Measurements from ENCODE around the gene MLLT10.

The MLLT10 gene

GRCh38 chr10:21744223-21744622, 210.2 kb downstream of the MLLT10 start:
- DNase-seq = no peak
- WGBS (ENCODE audit: extremely low coverage, insufficient coverage, low lambda C conversion rate) = no CpG with 5 or more reads among the region's 11 CpGs
- H2BK120ac ChIP-seq (ENCODE audit: low read depth, low read length) = no peak overlapping the region

GRCh38 chr10:21746118-21746517, 212.1 kb downstream of the MLLT10 start:
- Histone ChIP-seq H3K56ac (ENCODE audit: low read length) (peak overlapping the region; percentile 17), H3K4me1 (ENCODE audit: control insufficient read depth, low read depth, low read length) (peaks cover 8% of the 10 kb centered on the region), H4K5ac (ENCODE audit: low read length) (no peak overlapping the region), H2BK120ac (ENCODE audit: low read depth, low read length) (no peak overlapping the region), H4K8ac (ENCODE audit: low read depth, low read length) (no peak overlapping the region), H3K79me2 (ENCODE audit: control insufficient read depth, insufficient read depth, low read length) (no peaks in the 10 kb centered on the region), H3K4ac (ENCODE audit: low read depth, low read length) (no peak overlapping the region), H3K36me3 (ENCODE audit: control insufficient read depth, insufficient read depth, low read length) (peaks cover 1% of the 10 kb centered on the region), H3K9ac (ENCODE audit: low read length) (no peak overlapping the region), H3K79me1 (ENCODE audit: low read length) (no peaks in the 10 kb centered on the region), H3K18ac (ENCODE audit: low read length) (no peak overlapping the region), H3K27ac (ENCODE audit: low read depth, low read length) (no peak overlapping the region), H3K4me3 (ENCODE audit: low read length) (no peak overlapping the region), H2BK15ac (replicated peaks; ENCODE audit: low read depth) (no peak overlapping the region), H3K27me3 (ENCODE audit: insufficient read depth, low read length, poor library complexity) (no peaks in the 10 kb centered on the region), H2BK5ac (ENCODE audit: low read length) (no peak overlapping the region), H3K4me2 (ENCODE audit: low read length) (no peak overlapping the region), H3K23ac (ENCODE audit: low read length) (no peak overlapping the region), H2AK5ac (ENCODE audit: low read length) (no peak overlapping the region)
- no CpG with 5 or more reads among the region's 6 CpGs for WGBS (ENCODE audit: extremely low coverage, insufficient coverage, low lambda C conversion rate)
- no peak for DNase-seq

More at GRCh38 chr10:21744223-21744622, 210.2 kb downstream of the MLLT10 start:
- Histone ChIP-seq H2BK15ac (replicated peaks; ENCODE audit: low read depth) (no peak overlapping the region), H3K79me1 (ENCODE audit: low read length) (no peaks in the 10 kb centered on the region), H3K36me3 (ENCODE audit: control insufficient read depth, insufficient read depth, low read length) (peaks cover 1% of the 10 kb centered on the region), H4K8ac (ENCODE audit: low read depth, low read length) (no peak overlapping the region), H3K4me1 (ENCODE audit: control insufficient read depth, low read depth, low read length) (no peaks in the 10 kb centered on the region), H2BK5ac (ENCODE audit: low read length) (no peak overlapping the region), H3K4ac (ENCODE audit: low read depth, low read length) (no peak overlapping the region), H3K27ac (ENCODE audit: low read depth, low read length) (no peak overlapping the region), H2AK5ac (ENCODE audit: low read length) (no peak overlapping the region), H3K56ac (ENCODE audit: low read length) (no peak overlapping the region), H3K9ac (ENCODE audit: low read length) (no peak overlapping the region), H4K5ac (ENCODE audit: low read length) (no peak overlapping the region), H3K23ac (ENCODE audit: low read length) (no peak overlapping the region), H3K18ac (ENCODE audit: low read length) (no peak overlapping the region), H3K4me3 (ENCODE audit: low read length) (no peak overlapping the region), H3K27me3 (ENCODE audit: insufficient read depth, low read length, poor library complexity) (no peaks in the 10 kb centered on the region), H3K79me2 (ENCODE audit: control insufficient read depth, insufficient read depth, low read length) (no peaks in the 10 kb centered on the region), H3K4me2 (ENCODE audit: low read length) (no peak overlapping the region)

- H2BK5ac ChIP-seq (ENCODE audit: low read length) = no peak overlapping the region
- no CpG with 5 or more reads among the region's 4 CpGs for WGBS (ENCODE audit: extremely low coverage, insufficient coverage, low lambda C conversion rate)
- H3K36me3 ChIP-seq (ENCODE audit: control insufficient read depth, insufficient read depth, low read length) = peaks cover 1% of the 10 kb centered on the region
- H3K9ac ChIP-seq (ENCODE audit: low read length) = no peak overlapping the region
- H3K79me2 ChIP-seq (ENCODE audit: control insufficient read depth, insufficient read depth, low read length) = no peaks in the 10 kb centered on the region
- H2AK5ac ChIP-seq (ENCODE audit: low read length) = no peak overlapping the region
- H3K27ac ChIP-seq (ENCODE audit: low read depth, low read length) = no peak overlapping the region
- DNase-seq = no peak
- no peak overlapping the region for H3K18ac ChIP-seq (ENCODE audit: low read length)
- no peak overlapping the region for H2BK120ac ChIP-seq (ENCODE audit: low read depth, low read length)
- H3K79me1 ChIP-seq (ENCODE audit: low read length) = no peaks in the 10 kb centered on the region
- no peak overlapping the region for H3K56ac ChIP-seq (ENCODE audit: low read length)
- no peak overlapping the region for H3K4me3 ChIP-seq (ENCODE audit: low read length)
- no peak overlapping the region for H3K4me2 ChIP-seq (ENCODE audit: low read length)
- H3K27me3 ChIP-seq (ENCODE audit: insufficient read depth, low read length, poor library complexity) = no peaks in the 10 kb centered on the region
- H4K8ac ChIP-seq (ENCODE audit: low read depth, low read length) = no peak overlapping the region
- no peak overlapping the region for H3K23ac ChIP-seq (ENCODE audit: low read length)
- no peak overlapping the region for H3K4ac ChIP-seq (ENCODE audit: low read depth, low read length)
- H2BK15ac ChIP-seq (replicated peaks; ENCODE audit: low read depth) = no peak overlapping the region
- no peak overlapping the region for H4K5ac ChIP-seq (ENCODE audit: low read length)
- peaks cover 18% of the 10 kb centered on the region for H3K4me1 ChIP-seq (ENCODE audit: control insufficient read depth, low read depth, low read length)
These were observed 213.8 kb downstream of the MLLT10 start for GRCh38 chr10:21747809-21748208.

- H3K56ac ChIP-seq (ENCODE audit: low read length) = no peak overlapping the region
- WGBS (ENCODE audit: extremely low coverage, insufficient coverage, low lambda C conversion rate) = no CpG with 5 or more reads among the region's 3 CpGs
- H3K9ac ChIP-seq (ENCODE audit: low read length) = no peak overlapping the region
- H3K18ac ChIP-seq (ENCODE audit: low read length) = no peak overlapping the region
- no peak overlapping the region for H3K4ac ChIP-seq (ENCODE audit: low read depth, low read length)
- no peaks in the 10 kb centered on the region for H3K36me3 ChIP-seq (ENCODE audit: control insufficient read depth, insufficient read depth, low read length)
- peaks cover 18% of the 10 kb centered on the region for H3K4me1 ChIP-seq (ENCODE audit: control insufficient read depth, low read depth, low read length)
- H3K27ac ChIP-seq (ENCODE audit: low read depth, low read length) = no peak overlapping the region
- no peak overlapping the region for H4K5ac ChIP-seq (ENCODE audit: low read length)
- DNase-seq = no peak
- H2AK5ac ChIP-seq (ENCODE audit: low read length) = no peak overlapping the region
- no peak overlapping the region for H2BK15ac ChIP-seq (replicated peaks; ENCODE audit: low read depth)
- no peaks in the 10 kb centered on the region for H3K79me1 ChIP-seq (ENCODE audit: low read length)
- no peak overlapping the region for H4K8ac ChIP-seq (ENCODE audit: low read depth, low read length)
- no peak overlapping the region for H2BK5ac ChIP-seq (ENCODE audit: low read length)
- H2BK120ac ChIP-seq (ENCODE audit: low read depth, low read length) = no peak overlapping the region
- H3K27me3 ChIP-seq (ENCODE audit: insufficient read depth, low read length, poor library complexity) = no peaks in the 10 kb centered on the region
- H3K23ac ChIP-seq (ENCODE audit: low read length) = no peak overlapping the region
- no peak overlapping the region for H3K4me3 ChIP-seq (ENCODE audit: low read length)
- no peak overlapping the region for H3K4me2 ChIP-seq (ENCODE audit: low read length)
- no peaks in the 10 kb centered on the region for H3K79me2 ChIP-seq (ENCODE audit: control insufficient read depth, insufficient read depth, low read length)
These were observed 215.8 kb downstream of the MLLT10 start for GRCh38 chr10:21749788-21750187.

GRCh38 chr10:21750424-21750823, 216.4 kb downstream of the MLLT10 start:
- Histone ChIP-seq H3K79me1 (ENCODE audit: low read length) (no peaks in the 10 kb centered on the region), H3K79me2 (ENCODE audit: control insufficient read depth, insufficient read depth, low read length) (no peaks in the 10 kb centered on the region), H4K5ac (ENCODE audit: low read length) (no peak overlapping the region), H3K27ac (ENCODE audit: low read depth, low read length) (no peak overlapping the region), H3K23ac (ENCODE audit: low read length) (no peak overlapping the region), H3K4me2 (ENCODE audit: low read length) (no peak overlapping the region), H3K27me3 (ENCODE audit: insufficient read depth, low read length, poor library complexity) (no peaks in the 10 kb centered on the region), H2BK15ac (replicated peaks; ENCODE audit: low read depth) (no peak overlapping the region), H2AK5ac (ENCODE audit: low read length) (peak overlapping the region; percentile 60), H4K8ac (ENCODE audit: low read depth, low read length) (no peak overlapping the region), H2BK120ac (ENCODE audit: low read depth, low read length) (no peak overlapping the region), H3K4me3 (ENCODE audit: low read length) (no peak overlapping the region), H3K56ac (ENCODE audit: low read length) (peak overlapping the region; percentile 12), H3K36me3 (ENCODE audit: control insufficient read depth, insufficient read depth, low read length) (no peaks in the 10 kb centered on the region), H3K9ac (ENCODE audit: low read length) (no peak overlapping the region), H3K4ac (ENCODE audit: low read depth, low read length) (no peak overlapping the region), H2BK5ac (ENCODE audit: low read length) (no peak overlapping the region), H3K18ac (ENCODE audit: low read length) (peak overlapping the region; percentile 3), H3K4me1 (ENCODE audit: control insufficient read depth, low read depth, low read length) (peaks cover 18% of the 10 kb centered on the region)
- peak; percentile 31 for DNase-seq
- WGBS (ENCODE audit: extremely low coverage, insufficient coverage, low lambda C conversion rate) = no CpG with 5 or more reads among the region's 12 CpGs
